Esophagus (tissue), 2 donors: ENCODE results near the gene FHL2. TPM values are rescaled to one million over a fixed set of nuclear protein-coding genes. Genes with fewer than 3 reads are reported as not detected.
A peak's percentile ranks its signal among the peaks of the same experiment; 100 is the strongest.

ENCODE experiments used
- H3K27ac ChIP-seq, 2 donors: one replicate each; pipeline ENCODE4 v1.5.1; 2013; ENCODE audit warnings: low read depth in 2 of 2, mild to moderate bottlenecking in 2 of 2, inconsistent platforms in 1 of 2, low read length in 1 of 2, moderate library complexity in 1 of 2
- H3K27me3 ChIP-seq, 2 donors: one replicate each; pipeline ENCODE4 v1.6.1; 2013; ENCODE audit warnings: low read length in 2 of 2, control low read depth in 1 of 2, mild to moderate bottlenecking in 1 of 2; ENCODE audit not compliant: insufficient read depth in 2 of 2, control insufficient read depth in 1 of 2
- H3K36me3 ChIP-seq, 2 donors: one replicate each; pipeline ENCODE4 v1.6.1; 2013; ENCODE audit warnings: low read length in 1 of 2; ENCODE audit not compliant: control insufficient read depth in 2 of 2, insufficient read depth in 2 of 2
- H3K4me1 ChIP-seq, 2 donors: one replicate each; pipeline ENCODE4 v1.6.1; 2013; ENCODE audit warnings: low read length in 1 of 2; ENCODE audit not compliant: control insufficient read depth in 2 of 2, insufficient read depth in 2 of 2
- H3K4me3 ChIP-seq, 2 donors: one replicate each; pipeline ENCODE4 v1.5.1; 2013; ENCODE audit warnings: low read length in 2 of 2, mild to moderate bottlenecking in 2 of 2, low read depth in 1 of 2, moderate library complexity in 1 of 2
- H3K9me3 ChIP-seq, 2 donors: one replicate each; pipeline ENCODE4 v1.6.1; 2013; ENCODE audit warnings: mild to moderate bottlenecking in 2 of 2, low read depth in 1 of 2, low read length in 1 of 2, moderate library complexity in 1 of 2; ENCODE audit not compliant: control insufficient read depth in 2 of 2, insufficient read depth in 1 of 2
- WGBS, 2 donors: extraction: QIAGEN DNeasy Blood & Tissue Kit; methylation state at CpG; one replicate each; pipeline ENCODE4 v1.1.7; 2013; 5-methylcytosine and 5-hydroxymethylcytosine counted together
- polyA plus RNA-seq, 2 donors: library from polyadenylated mRNA; stranded (reverse); fragments of 200-250 nt; gene quantifications; one replicate each; pipeline ENCODE4 v1.2.3, GENCODE V29; 2013
- donor health status: healthy with polysubstance abuse.
- donor health status: Bipolar disorder and iron deficiency.

Gene FHL2
- polyA plus RNA-seq, 2 donors: 17.6 to 55.5 TPM

DNA sequence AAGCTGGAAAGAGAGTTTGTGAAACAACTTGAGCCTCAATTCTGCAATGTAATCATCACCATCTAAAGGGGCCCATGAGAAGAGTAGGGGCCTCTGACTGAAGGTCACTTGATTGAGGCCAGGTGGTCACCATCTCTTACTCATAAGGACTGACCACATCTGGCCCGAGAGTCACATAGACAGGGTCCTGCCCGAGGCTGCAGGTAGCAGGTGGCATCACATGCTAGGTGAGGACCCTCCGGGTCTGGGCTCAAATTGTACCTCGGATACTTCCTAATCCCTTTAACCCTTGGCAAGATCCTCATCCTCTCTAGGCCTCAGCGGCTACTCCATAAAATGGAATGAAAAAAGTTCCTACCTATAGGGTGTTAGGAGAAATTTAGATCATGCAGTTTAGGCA, 16.7 kb downstream of the FHL2 start:
- no peak overlapping the region for H3K4me3 ChIP-seq
- peak overlapping the region in 1 of 2 donors; percentile 56 for H3K27ac ChIP-seq
- peaks cover 0 to 18% of the 10 kb centered on the region in 2 donors for H3K36me3 ChIP-seq
- 80 to 84% methylated on average over 5 of the region's 5 CpGs for WGBS, 2 donors
- H3K27me3 ChIP-seq: no peaks in the 10 kb centered on the region
- no peaks in the 10 kb centered on the region for H3K9me3 ChIP-seq
- H3K4me1 ChIP-seq: peaks cover 3 to 9% of the 10 kb centered on the region in 2 donors

DNA sequence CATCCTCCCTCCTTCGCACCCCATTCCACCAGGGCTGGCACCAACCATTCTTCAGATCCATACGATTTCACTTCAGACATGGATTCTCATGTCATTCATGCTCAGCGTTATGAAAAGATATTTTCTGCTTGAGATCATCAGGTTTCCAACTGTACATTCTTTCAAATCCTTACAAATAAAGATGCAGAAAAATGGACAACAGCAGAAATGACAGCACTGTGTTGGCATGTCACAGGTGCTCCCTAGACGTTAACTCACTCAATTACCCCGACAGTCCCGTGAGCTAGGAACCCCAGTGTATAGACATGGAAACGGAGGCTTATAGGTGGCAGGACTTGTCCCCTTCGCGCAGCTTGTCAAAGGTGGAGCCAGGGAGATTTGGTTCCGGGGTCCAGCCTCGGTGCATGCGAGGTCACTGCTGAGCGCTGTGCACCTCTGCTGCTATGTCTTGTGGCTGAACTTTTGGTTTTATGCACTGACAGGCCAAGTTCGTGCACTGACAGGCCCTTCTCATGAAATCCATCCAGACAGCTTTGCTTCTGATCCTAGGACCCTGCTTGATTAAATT, 17.7 kb downstream of the FHL2 start:
- 47 to 55% methylated on average over 14 of the region's 14 CpGs for WGBS, 2 donors
- Histone ChIP-seq H3K9me3 (no peaks in the 10 kb centered on the region), H3K4me1 (peaks cover 3 to 9% of the 10 kb centered on the region in 2 donors)

DNA sequence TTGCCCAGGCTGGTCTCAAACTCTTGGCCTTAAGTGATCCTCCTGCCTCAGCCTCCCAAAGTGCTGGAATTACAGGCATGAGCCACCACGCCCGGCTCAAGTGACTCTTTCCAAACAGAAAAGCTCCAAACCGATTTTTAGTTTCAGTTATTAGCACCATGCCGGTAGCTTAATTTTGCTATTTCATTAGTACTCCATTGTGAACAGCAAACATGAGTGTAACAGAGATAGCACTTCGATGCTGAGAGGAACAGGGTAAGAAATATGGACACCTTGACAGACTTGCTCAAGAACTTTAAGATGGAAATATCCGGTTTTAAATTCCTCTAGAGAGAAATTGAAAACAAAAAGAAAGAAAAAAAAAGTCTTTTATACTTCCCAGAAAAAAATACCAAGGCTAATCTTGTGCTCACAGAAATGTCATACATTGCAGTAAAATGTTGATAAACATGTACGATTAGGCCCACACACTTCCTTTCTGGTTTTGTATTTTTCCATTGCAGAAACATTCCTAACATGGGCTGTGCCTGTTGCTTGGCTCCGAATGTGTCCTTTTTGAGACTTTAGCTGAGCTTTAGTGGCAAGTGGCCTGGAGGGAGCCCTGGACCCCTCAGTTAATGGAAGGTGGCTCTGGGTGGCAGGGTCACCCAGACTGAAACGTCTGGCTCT, 18.3 kb downstream of the FHL2 start:
- H3K4me3 ChIP-seq: no peak overlapping the region
- WGBS, 2 donors: 38 to 41% methylated on average over 9 of the region's 9 CpGs
- H3K27me3 ChIP-seq: no peaks in the 10 kb centered on the region
- H3K36me3 ChIP-seq: peaks cover 0 to 12% of the 10 kb centered on the region in 2 donors
- H3K27ac ChIP-seq: peak overlapping the region; percentile 77 to 82
- H3K9me3 ChIP-seq: no peaks in the 10 kb centered on the region
- peaks cover 4 to 10% of the 10 kb centered on the region in 2 donors for H3K4me1 ChIP-seq

More for the DNA sequence above, 17.7 kb downstream of the FHL2 start:
- H3K4me3 ChIP-seq: no peak overlapping the region
- H3K27ac ChIP-seq: peak overlapping the region; percentile 77 to 81
- H3K36me3 ChIP-seq: peaks cover 0 to 17% of the 10 kb centered on the region in 2 donors
- no peaks in the 10 kb centered on the region for H3K27me3 ChIP-seq

DNA sequence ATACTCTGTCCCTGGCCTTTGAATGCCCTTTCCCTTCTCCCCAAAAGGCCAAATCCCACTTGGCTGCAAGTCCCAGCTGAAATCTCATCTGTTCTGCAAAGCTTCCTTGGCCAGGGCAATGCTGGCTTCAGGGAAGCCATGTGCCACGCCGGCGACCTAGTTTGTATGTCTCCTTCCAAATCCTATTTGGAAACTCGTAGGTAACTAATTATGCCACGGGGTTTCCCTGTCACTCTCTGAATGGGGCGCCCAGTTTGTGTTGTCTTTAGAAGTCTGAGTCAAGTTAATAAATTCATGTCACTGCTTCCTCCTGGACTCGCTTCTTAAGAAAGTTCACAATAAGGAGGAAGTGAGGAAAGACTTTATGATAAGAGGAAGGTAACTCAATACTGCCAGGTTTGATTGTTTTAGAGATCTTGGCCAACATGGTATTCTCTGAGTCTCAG, 19.1 kb downstream of the FHL2 start:
- Histone ChIP-seq H3K9me3 (no peaks in the 10 kb centered on the region), H3K36me3 (peaks cover 0 to 4% of the 10 kb centered on the region in 2 donors), H3K27ac (peak overlapping the region; percentile 68 to 82), H3K4me3 (no peak overlapping the region), H3K27me3 (no peaks in the 10 kb centered on the region), H3K4me1 (peaks cover 5 to 13% of the 10 kb centered on the region in 2 donors)
- 34 to 62% methylated on average over 7 of the region's 7 CpGs for WGBS, 2 donors

DNA sequence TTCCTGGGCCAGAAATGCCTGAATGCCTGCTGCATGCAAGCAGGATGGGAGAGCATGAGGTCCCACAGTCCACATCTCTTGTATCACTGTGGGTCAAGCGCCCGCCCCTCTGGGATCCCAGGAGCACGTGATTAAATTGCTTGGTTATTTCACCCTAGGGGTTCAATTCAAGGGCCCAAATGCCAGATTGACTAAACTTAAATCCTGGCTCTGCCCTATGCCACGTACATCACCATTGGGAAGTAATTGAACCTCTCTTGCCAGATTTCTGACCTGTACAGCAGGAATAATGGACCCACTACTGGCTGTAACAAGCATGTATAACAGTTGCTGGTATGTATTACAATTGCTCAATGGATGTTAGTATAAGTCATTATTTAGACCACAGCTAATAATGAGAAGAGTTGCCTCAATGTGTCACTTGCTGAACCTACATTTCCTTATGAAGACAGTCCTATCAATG, 19.9 kb downstream of the FHL2 start:
- peaks cover 0 to 2% of the 10 kb centered on the region in 2 donors for H3K36me3 ChIP-seq

DNA sequence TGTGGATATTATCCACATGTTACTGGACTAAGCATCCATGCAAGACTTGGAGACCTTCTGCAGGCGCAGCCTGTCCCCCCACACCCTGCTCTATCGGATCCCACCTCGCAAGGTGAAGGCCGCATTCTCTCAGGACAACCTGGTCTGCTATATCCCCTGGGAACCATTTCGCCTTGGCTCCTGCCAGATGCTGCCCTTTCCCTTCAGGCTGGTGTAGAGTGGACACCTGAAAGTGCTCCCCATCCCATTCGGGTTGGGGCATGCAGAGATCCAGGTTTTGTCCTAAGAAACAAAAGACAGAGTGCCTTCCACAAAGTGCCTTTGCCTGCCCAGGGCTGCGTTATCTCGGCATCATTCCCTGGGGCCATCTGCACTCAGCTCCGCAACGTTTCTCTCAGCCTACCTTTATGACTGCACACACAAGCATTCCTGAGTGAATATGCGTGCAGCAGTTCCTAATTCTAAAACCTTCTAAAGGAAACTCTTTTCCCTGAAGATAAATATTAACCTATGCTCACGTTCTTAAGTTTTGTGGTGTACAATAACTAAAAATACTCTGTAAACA, 20.5 kb downstream of the FHL2 start:
- Histone ChIP-seq H3K27me3 (no peaks in the 10 kb centered on the region), H3K4me1 (peaks cover 9 to 23% of the 10 kb centered on the region in 2 donors), H3K4me3 (no peak overlapping the region), H3K27ac (peak overlapping the region; percentile 22 to 43), H3K9me3 (no peaks in the 10 kb centered on the region), H3K36me3 (peaks cover 0 to 5% of the 10 kb centered on the region in 2 donors)
- WGBS, 2 donors: 61 to 66% methylated on average over 12 of the region's 12 CpGs

More for the DNA sequence above, 19.9 kb downstream of the FHL2 start:
- no peak overlapping the region for H3K27ac ChIP-seq
- WGBS, 2 donors: 72% methylated on average over 4 of the region's 4 CpGs
- H3K9me3 ChIP-seq: no peaks in the 10 kb centered on the region
- H3K4me1 ChIP-seq: peaks cover 5 to 18% of the 10 kb centered on the region in 2 donors
- no peak overlapping the region for H3K4me3 ChIP-seq
- H3K27me3 ChIP-seq: no peaks in the 10 kb centered on the region

DNA sequence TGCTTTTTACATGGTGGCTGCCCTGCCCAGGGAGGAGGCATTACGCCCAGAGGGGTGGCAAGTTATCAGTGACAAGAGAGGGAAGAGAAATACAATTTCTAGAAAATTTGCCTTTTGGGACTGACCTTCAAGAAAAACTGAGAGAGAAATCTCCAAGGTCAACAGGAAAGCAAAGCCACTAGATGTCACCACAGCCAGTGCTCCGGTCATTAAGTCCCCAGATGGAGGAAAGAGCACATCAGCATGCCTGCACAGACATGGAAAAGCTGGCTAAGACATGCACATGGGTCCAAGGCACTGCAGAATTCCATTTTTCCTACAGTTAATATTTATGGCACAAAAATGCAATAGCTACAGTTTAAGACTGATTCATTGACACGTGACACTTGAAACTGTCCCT, 21.0 kb downstream of the FHL2 start:
- no peaks in the 10 kb centered on the region for H3K9me3 ChIP-seq
- peaks cover 0 to 6% of the 10 kb centered on the region in 2 donors for H3K36me3 ChIP-seq
- peaks cover 9 to 26% of the 10 kb centered on the region in 2 donors for H3K4me1 ChIP-seq
- WGBS, 2 donors: 66 to 74% methylated on average over 3 of the region's 3 CpGs
- no peaks in the 10 kb centered on the region for H3K27me3 ChIP-seq
- H3K4me3 ChIP-seq: no peak overlapping the region
- H3K27ac ChIP-seq: peak overlapping the region in 1 of 2 donors; percentile 40

DNA sequence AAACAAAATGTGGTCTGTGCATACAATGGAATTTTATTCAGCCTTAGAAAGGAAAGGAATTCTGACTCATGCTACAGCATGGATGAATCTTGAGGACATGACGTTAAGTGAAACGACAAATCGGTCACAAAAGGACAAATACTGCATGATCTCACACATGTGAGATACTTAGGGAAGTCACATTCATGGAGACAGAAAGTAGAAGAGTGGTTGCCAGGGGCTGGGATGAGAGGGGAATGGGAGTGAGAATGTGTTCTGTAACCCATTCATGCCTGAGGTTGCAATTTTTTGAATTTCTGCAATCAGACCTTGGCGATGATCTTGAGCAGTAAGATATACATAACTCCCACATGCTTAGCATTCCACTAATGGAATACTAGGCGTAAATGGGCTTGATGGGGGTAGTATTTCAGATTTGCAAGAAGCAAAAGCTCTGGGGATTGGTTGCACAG, 22.0 kb downstream of the FHL2 start:
- no peaks in the 10 kb centered on the region for H3K27me3 ChIP-seq
- no peaks in the 10 kb centered on the region for H3K9me3 ChIP-seq
- H3K36me3 ChIP-seq: peaks cover 0 to 6% of the 10 kb centered on the region in 2 donors
- WGBS, 2 donors: 51 to 60% methylated on average over 5 of the region's 5 CpGs
- H3K27ac ChIP-seq: peak overlapping the region in 1 of 2 donors; percentile 45
- peaks cover 9 to 26% of the 10 kb centered on the region in 2 donors for H3K4me1 ChIP-seq
- no peak overlapping the region for H3K4me3 ChIP-seq

DNA sequence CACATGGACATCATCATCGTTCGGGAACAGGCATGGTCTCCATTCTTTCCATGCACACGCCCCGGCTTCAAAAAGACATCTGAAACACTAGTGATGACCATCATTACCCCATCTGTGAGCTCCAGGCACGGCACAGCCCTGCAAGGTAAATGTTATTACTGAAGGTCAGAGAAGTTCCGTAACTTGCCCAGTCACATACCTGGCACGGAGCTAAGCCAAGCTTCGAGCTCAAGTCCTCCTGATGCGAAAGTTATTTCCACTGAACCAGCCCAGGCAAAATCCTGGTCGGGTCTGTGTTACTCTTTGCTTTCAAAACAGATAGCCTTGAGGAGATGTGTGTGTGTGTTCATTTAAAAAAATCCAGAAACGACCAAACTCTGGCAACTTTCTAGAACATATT, 22.8 kb downstream of the FHL2 start:
- 43 to 56% methylated on average over 11 of the region's 11 CpGs for WGBS, 2 donors
- H3K36me3 ChIP-seq: peaks cover 0 to 6% of the 10 kb centered on the region in 2 donors
- H3K27ac ChIP-seq: peak overlapping the region; percentile 76 to 91

More for the DNA sequence above, 22.8 kb downstream of the FHL2 start:
- H3K27me3 ChIP-seq: no peaks in the 10 kb centered on the region
- H3K4me1 ChIP-seq: peaks cover 9 to 23% of the 10 kb centered on the region in 2 donors
- no peak overlapping the region for H3K4me3 ChIP-seq
- H3K9me3 ChIP-seq: no peaks in the 10 kb centered on the region
